Type B pancreatic cell (in vitro differentiated cells): ENCODE measurements around the gene CCSER2. TPM values are rescaled to one million over a fixed set of nuclear protein-coding genes. Genes with fewer than 3 reads are reported as not detected.

Source experiments
- DNase-seq: peaks from one replicate; pipeline ENCODE4 v3.0.0; 2021; ENCODE audit warnings: mixed read lengths; ENCODE audit not compliant: unreplicated experiment; ENCODE audit errors: extremely low spot score
- H3K27ac Mint-ChIP-seq: 2 replicates; pipeline ENCODE4 v1.8.0; 2021; ENCODE audit warnings: mild to moderate bottlenecking, mixed read lengths
- H3K27me3 Mint-ChIP-seq: 2 replicates; pipeline ENCODE4 v1.8.0; 2021; ENCODE audit warnings: mixed read lengths
- H3K36me3 Mint-ChIP-seq: 2 replicates; pipeline ENCODE4 v1.8.0; 2021; ENCODE audit warnings: mixed read lengths
- H3K4me1 Mint-ChIP-seq: one replicate; pipeline ENCODE4 v1.8.0; 2021; ENCODE audit warnings: mixed read lengths; ENCODE audit not compliant: unreplicated experiment
- H3K4me3 Mint-ChIP-seq: 2 replicates; pipeline ENCODE4 v1.8.0; 2021; ENCODE audit warnings: mild to moderate bottlenecking, mixed read lengths
- H3K9me3 Mint-ChIP-seq: 2 replicates; pipeline ENCODE4 v1.8.0; 2021; ENCODE audit warnings: mixed read lengths
- CTCF ChIP-seq: fragments of 200-600 bp; sonication (generic); conservative IDR thresholded peaks from 2 replicates; pipeline ENCODE4 v1.5.0; 2021; ENCODE audit warnings: antibody characterized with exemption, mild to moderate bottlenecking
- total RNA-seq: library from RNA; stranded (reverse); gene quantifications from 2 replicates; pipeline ENCODE4 v1.2.1, GENCODE V29; 2021; ENCODE audit warnings: low replicate concordance

CCSER2 gene
- total RNA-seq, 1 donor from 2014 or later, result 43.9 TPM

- no peaks in the 10 kb centered on the region for H3K36me3 Mint-ChIP-seq
- H3K4me1 Mint-ChIP-seq, result no peaks in the 10 kb centered on the region
- TF ChIP-seq CTCF, result no peak
- no peak overlapping the region for H3K4me3 Mint-ChIP-seq
- peaks cover 18% of the 10 kb centered on the region for H3K27me3 Mint-ChIP-seq
- H3K27ac Mint-ChIP-seq, result no peak overlapping the region
- DNase-seq, result no peak
- H3K9me3 Mint-ChIP-seq, result no peaks in the 10 kb centered on the region
These were observed 235.5 kb downstream of the CCSER2 start for GRCh38 chr10:84563868-84564267.

- TF ChIP-seq CTCF, result no peak
- H3K4me3 Mint-ChIP-seq, result no peak overlapping the region
- no peak for DNase-seq
- H3K9me3 Mint-ChIP-seq, result no peaks in the 10 kb centered on the region
- H3K27ac Mint-ChIP-seq, result no peak overlapping the region
- peaks cover 18% of the 10 kb centered on the region for H3K27me3 Mint-ChIP-seq
- no peaks in the 10 kb centered on the region for H3K36me3 Mint-ChIP-seq
- H3K4me1 Mint-ChIP-seq, result no peaks in the 10 kb centered on the region
These were observed 237.6 kb downstream of the CCSER2 start for GRCh38 chr10:84565881-84566582.

- Mint-ChIP-seq H3K27ac (no peak overlapping the region), H3K36me3 (no peaks in the 10 kb centered on the region), H3K27me3 (peaks cover 18% of the 10 kb centered on the region), H3K9me3 (no peaks in the 10 kb centered on the region), H3K4me3 (no peak overlapping the region), H3K4me1 (no peaks in the 10 kb centered on the region)
- DNase-seq, result no peak
- no peak for TF ChIP-seq CTCF
These were observed 238.7 kb downstream of the CCSER2 start for GRCh38 chr10:84567133-84567532.

Other genes with a start within 250 kb of the CCSER2 start
- gene GHITM, start 189.1 kb upstream of the CCSER2 start, total RNA-seq, result 114 and 135 TPM in 2 replicates
- 0.70 and 0.98 TPM in 2 replicates for gene GPR15LG, start 154.8 kb upstream of the CCSER2 start, total RNA-seq
- gene CDHR1, start 134.1 kb upstream of the CCSER2 start, total RNA-seq, result 0.41 and 0.93 TPM in 2 replicates
- gene LRIT2, start 103.0 kb upstream of the CCSER2 start, total RNA-seq, result not detected in 2 replicates
- not detected in 2 replicates for gene LRIT1, start 87.0 kb upstream of the CCSER2 start, total RNA-seq
- gene RGR, start 83.5 kb upstream of the CCSER2 start, total RNA-seq, result not detected in 2 replicates